Activated CD8-positive, alpha-beta T cell treated with anti-CD3 and anti-CD28 coated beads, Interleukin-2, amount 10 ng/mL, durations not matched to agents 7 days and 5 days (primary cell): ENCODE data around the gene DHPS. TPM values are rescaled to one million over a fixed set of nuclear protein-coding genes. Genes with fewer than 3 reads are reported as not detected.

Experiments
- total RNA-seq, 2 experiments: library from RNA; stranded (reverse); gene quantifications; one replicate each; pipeline ENCODE4 v1.2.3, GENCODE V29; 2021

The DHPS gene
- total RNA-seq, 2 experiments from 2014 or later, result 109 to 121 TPM

Other genes starting within 250 kb of the DHPS start
- 1 to 10 TPM; 5.7 to 6.3 TPM for gene ZNF443, start 240.9 kb downstream of the DHPS start, total RNA-seq
- 1 to 10 TPM; 1.7 to 3.1 TPM for gene ZNF709, start 197.1 kb downstream of the DHPS start, total RNA-seq
- 10 to 100 TPM; 10.3 to 10.5 TPM for gene ZNF564, start 130.4 kb downstream of the DHPS start, total RNA-seq
- 10 to 100 TPM; 16.2 to 16.5 TPM for gene ZNF490, start 71.1 kb downstream of the DHPS start, total RNA-seq
- 10 to 100 TPM; 26.6 to 29.4 TPM for gene ZNF791, start 71.0 kb downstream of the DHPS start, total RNA-seq
- 100 to 1,000 TPM in 1 of 2 experiments, 10 to 100 TPM in 1; 95.5 to 102 TPM for gene MAN2B1, start 15.1 kb downstream of the DHPS start, total RNA-seq
- 10 to 100 TPM; 16.4 to 19.4 TPM for gene WDR83, start 15.1 kb downstream of the DHPS start, total RNA-seq
- not detected for gene GNG14, start 6.1 kb upstream of the DHPS start, total RNA-seq
- gene FBXW9, start 14.8 kb upstream of the DHPS start, total RNA-seq, result 1 to 10 TPM; 6.0 to 6.1 TPM
- 10 to 100 TPM; 84.3 to 93.1 TPM for gene TNPO2, start 42.1 kb upstream of the DHPS start, total RNA-seq
- gene TRIR, start 52.8 kb upstream of the DHPS start, total RNA-seq, result 100 to 1,000 TPM; 206 to 228 TPM
- gene GET3, start 55.6 kb upstream of the DHPS start, total RNA-seq, result 10 to 100 TPM; 66.8 to 71.5 TPM
- not detected for gene BEST2, start 69.9 kb upstream of the DHPS start, total RNA-seq
- 10 to 100 TPM; 14.4 to 16.9 TPM for gene HOOK2, start 93.7 kb upstream of the DHPS start, total RNA-seq
- gene JUNB, start 109.6 kb upstream of the DHPS start, total RNA-seq, result 10 to 100 TPM; 90.4 to 92.9 TPM
- 100 to 1,000 TPM; 250 to 267 TPM for gene PRDX2, start 119.9 kb upstream of the DHPS start, total RNA-seq
- gene THSD8, start 120.2 kb upstream of the DHPS start, total RNA-seq, result 10 to 100 TPM; 17.7 to 30.9 TPM
- gene RNASEH2A, start 124.7 kb upstream of the DHPS start, total RNA-seq, result 10 to 100 TPM; 49.2 to 64.0 TPM
- not detected for gene RTBDN, start 152.7 kb upstream of the DHPS start, total RNA-seq
- gene MAST1, start 156.6 kb upstream of the DHPS start, total RNA-seq, result 1 to 10 TPM in 1 of 2 experiments, under 1 TPM in 1; 0.89 to 1.3 TPM
- 10 to 100 TPM; 26.1 to 27.4 TPM for gene DNASE2, start 199.6 kb upstream of the DHPS start, total RNA-seq
- gene KLF1, start 205.3 kb upstream of the DHPS start, total RNA-seq, result under 1 TPM in 1 of 2 experiments, not detected in 1; 0.21 TPM
- 10 to 100 TPM; 39.5 to 42.5 TPM for gene GCDH, start 209.3 kb upstream of the DHPS start, total RNA-seq
- gene SYCE2, start 237.4 kb upstream of the DHPS start, total RNA-seq, result 1 to 10 TPM; 3.4 to 3.9 TPM